ENCODE results near the gene SOX3. TPM values are rescaled to one million over a fixed set of nuclear protein-coding genes. Genes with fewer than 3 reads are reported as not detected.
A peak's percentile ranks its signal among the peaks of the same experiment; 100 is the strongest.

The SOX3 gene
- polyA plus RNA-seq, 2 of the 4 experiments (the other 2 are of a cell fraction) = not detected

DNA sequence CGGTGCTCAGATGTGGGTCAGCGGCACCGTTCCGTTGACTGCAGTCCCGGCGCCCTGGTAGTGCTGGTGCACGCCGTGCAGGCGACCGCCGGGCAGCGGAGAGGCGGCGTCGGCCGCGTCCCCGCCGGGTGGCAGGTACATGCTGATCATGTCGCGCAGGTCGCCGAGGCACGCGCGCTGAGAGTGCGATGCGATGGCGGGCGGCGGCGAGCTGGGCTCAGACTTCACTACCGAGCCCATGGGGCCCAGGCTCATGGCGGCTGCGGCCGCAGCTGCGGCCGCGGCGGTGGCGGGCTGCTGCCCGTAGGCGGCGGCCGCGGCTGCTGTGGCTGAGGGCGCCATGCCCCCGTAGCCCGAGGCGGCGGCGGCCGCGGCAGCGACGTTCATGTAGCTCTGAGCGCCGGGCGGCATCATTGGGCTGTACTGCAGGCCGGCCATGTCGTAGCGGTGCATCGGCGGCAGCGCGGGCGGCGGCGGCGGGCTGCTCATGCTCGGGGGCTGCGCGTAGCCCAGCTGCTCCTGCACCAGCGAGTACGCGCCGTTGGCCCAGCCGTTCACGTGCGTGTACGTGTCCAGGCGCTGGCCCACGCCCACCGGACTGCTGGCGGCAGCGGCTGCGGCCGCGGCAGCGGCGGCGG, 1.0 kb downstream of the SOX3 start:
- no peak for FAIRE-seq
- H3K4me2 ChIP-seq = peak overlapping the region; percentile 76
- no peaks in the 10 kb centered on the region for H3K4me1 ChIP-seq
- peak; percentile 70 to 74; a peak in 5 of 6 replicates for ATAC-seq
- CTCF ChIA-PET = interaction anchor here (0.7 kb wide), 1 partner anchor 33 kb away, joined by 3 read pairs; no protein-coding TSS in a partner anchor
- H3K9me3 ChIP-seq = no peaks in the 10 kb centered on the region
- H3K4me3 ChIP-seq = peak overlapping the region; percentile 37
- no peak for DNase-seq (ENCODE audit: low read depth in 1 of 2, low spot score in 1 of 2)
- H3K27ac ChIP-seq = no peak overlapping the region
- 23% methylated on average over 6 of the region's 92 CpGs for WGBS (ENCODE audit: missing lambda C conversion rate)
- POLR2A ChIA-PET = no interaction called here
- TF ChIP-seq, protein P1, sequence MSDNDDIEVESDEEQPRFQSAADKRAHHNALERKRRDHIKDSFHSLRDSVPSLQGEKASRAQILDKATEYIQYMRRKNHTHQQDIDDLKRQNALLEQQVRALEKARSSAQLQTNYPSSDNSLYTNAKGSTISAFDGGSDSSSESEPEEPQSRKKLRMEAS (IDR thresholded peaks at IDR 0.05) = 0 out of 2 replicates have a peak, but pooled peaks have one; percentile 14
- TF ChIP-seq KDM1A (IDR thresholded peaks at IDR 0.05; ENCODE audit: low read depth) (no peak), POLR2AphosphoS2 (conservative IDR thresholded peaks at IDR 0.05; ENCODE audit: low read length) (no peak)

DNA sequence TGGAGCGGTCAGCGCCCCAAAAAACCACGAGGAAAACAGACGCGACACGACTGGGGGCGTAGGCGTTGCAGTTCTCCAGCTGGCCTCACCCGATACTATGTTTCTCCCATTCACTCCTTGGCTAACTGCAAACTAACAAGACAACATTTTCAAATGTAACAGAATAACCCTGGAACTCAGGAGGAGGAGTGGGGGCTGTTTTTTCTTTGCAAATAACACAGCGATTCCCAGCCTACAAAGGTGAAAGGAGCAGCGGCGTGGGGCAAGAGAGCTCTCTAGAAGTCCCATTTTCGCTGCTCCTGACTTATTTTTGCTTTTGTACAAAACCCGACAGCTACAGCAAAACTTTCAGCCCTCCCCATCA, 1.6 kb downstream of the SOX3 start:
- TF ChIP-seq, protein P2, sequence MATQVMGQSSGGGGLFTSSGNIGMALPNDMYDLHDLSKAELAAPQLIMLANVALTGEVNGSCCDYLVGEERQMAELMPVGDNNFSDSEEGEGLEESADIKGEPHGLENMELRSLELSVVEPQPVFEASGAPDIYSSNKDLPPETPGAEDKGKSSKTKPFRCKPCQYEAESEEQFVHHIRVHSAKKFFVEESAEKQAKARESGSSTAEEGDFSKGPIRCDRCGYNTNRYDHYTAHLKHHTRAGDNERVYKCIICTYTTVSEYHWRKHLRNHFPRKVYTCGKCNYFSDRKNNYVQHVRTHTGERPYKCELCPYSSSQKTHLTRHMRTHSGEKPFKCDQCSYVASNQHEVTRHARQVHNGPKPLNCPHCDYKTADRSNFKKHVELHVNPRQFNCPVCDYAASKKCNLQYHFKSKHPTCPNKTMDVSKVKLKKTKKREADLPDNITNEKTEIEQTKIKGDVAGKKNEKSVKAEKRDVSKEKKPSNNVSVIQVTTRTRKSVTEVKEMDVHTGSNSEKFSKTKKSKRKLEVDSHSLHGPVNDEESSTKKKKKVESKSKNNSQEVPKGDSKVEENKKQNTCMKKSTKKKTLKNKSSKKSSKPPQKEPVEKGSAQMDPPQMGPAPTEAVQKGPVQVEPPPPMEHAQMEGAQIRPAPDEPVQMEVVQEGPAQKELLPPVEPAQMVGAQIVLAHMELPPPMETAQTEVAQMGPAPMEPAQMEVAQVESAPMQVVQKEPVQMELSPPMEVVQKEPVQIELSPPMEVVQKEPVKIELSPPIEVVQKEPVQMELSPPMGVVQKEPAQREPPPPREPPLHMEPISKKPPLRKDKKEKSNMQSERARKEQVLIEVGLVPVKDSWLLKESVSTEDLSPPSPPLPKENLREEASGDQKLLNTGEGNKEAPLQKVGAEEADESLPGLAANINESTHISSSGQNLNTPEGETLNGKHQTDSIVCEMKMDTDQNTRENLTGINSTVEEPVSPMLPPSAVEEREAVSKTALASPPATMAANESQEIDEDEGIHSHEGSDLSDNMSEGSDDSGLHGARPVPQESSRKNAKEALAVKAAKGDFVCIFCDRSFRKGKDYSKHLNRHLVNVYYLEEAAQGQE (IDR thresholded peaks at IDR 0.05) = no peak
- TF ChIP-seq POLR2AphosphoS2 (conservative IDR thresholded peaks at IDR 0.05; ENCODE audit: low read length) (no peak), RFX5 (IDR thresholded peaks at IDR 0.05) (no peak), BHLHE40 (IDR thresholded peaks at IDR 0.05; ENCODE audit: low read depth, low read length) (no peak), HOXB5 (CRISPR knock-in tag; IDR thresholded peaks at IDR 0.05) (no peak), HOXB13 (CRISPR knock-in tag; IDR thresholded peaks at IDR 0.05; ENCODE audit: low read depth) (no peak), MYC (IDR thresholded peaks at IDR 0.05; ENCODE audit: borderline replicate concordance, low read length) (no peak), KDM1A (IDR thresholded peaks at IDR 0.05; ENCODE audit: low read depth) (no peak), CBX2 (IDR thresholded peaks at IDR 0.05; ENCODE audit: borderline replicate concordance, low read depth) (no peak), ZSCAN20 (CRISPR knock-in tag; IDR thresholded peaks at IDR 0.05) (no peak), CBX8 (IDR thresholded peaks at IDR 0.05) (no peak)
- TF ChIP-seq, protein P3, sequence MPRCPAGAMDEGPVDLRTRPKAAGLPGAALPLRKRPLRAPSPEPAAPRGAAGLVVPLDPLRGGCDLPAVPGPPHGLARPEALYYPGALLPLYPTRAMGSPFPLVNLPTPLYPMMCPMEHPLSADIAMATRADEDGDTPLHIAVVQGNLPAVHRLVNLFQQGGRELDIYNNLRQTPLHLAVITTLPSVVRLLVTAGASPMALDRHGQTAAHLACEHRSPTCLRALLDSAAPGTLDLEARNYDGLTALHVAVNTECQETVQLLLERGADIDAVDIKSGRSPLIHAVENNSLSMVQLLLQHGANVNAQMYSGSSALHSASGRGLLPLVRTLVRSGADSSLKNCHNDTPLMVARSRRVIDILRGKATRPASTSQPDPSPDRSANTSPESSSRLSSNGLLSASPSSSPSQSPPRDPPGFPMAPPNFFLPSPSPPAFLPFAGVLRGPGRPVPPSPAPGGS (IDR thresholded peaks at IDR 0.05) = no peak
- TF ChIP-seq, protein P4, sequence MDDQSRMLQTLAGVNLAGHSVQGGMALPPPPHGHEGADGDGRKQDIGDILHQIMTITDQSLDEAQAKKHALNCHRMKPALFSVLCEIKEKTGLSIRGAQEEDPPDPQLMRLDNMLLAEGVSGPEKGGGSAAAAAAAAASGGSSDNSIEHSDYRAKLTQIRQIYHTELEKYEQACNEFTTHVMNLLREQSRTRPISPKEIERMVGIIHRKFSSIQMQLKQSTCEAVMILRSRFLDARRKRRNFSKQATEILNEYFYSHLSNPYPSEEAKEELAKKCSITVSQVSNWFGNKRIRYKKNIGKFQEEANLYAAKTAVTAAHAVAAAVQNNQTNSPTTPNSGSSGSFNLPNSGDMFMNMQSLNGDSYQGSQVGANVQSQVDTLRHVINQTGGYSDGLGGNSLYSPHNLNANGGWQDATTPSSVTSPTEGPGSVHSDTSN (IDR thresholded peaks at IDR 0.05) = no peak
- TF ChIP-seq, protein P5, sequence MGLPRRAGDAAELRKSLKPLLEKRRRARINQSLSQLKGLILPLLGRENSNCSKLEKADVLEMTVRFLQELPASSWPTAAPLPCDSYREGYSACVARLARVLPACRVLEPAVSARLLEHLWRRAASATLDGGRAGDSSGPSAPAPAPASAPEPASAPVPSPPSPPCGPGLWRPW (IDR thresholded peaks at IDR 0.05) = no peak
- TF ChIP-seq, protein P6, sequence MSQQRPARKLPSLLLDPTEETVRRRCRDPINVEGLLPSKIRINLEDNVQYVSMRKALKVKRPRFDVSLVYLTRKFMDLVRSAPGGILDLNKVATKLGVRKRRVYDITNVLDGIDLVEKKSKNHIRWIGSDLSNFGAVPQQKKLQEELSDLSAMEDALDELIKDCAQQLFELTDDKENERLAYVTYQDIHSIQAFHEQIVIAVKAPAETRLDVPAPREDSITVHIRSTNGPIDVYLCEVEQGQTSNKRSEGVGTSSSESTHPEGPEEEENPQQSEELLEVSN (IDR thresholded peaks at IDR 0.05; ENCODE audit: borderline replicate concordance, low read depth) = no peak
- TF ChIP-seq, protein P7, sequence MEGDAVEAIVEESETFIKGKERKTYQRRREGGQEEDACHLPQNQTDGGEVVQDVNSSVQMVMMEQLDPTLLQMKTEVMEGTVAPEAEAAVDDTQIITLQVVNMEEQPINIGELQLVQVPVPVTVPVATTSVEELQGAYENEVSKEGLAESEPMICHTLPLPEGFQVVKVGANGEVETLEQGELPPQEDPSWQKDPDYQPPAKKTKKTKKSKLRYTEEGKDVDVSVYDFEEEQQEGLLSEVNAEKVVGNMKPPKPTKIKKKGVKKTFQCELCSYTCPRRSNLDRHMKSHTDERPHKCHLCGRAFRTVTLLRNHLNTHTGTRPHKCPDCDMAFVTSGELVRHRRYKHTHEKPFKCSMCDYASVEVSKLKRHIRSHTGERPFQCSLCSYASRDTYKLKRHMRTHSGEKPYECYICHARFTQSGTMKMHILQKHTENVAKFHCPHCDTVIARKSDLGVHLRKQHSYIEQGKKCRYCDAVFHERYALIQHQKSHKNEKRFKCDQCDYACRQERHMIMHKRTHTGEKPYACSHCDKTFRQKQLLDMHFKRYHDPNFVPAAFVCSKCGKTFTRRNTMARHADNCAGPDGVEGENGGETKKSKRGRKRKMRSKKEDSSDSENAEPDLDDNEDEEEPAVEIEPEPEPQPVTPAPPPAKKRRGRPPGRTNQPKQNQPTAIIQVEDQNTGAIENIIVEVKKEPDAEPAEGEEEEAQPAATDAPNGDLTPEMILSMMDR (IDR thresholded peaks at IDR 0.05) = no peak
- ATAC-seq (no peak), DNase-seq (ENCODE audit: low read depth in 1 of 2, low spot score in 1 of 2) (no peak), FAIRE-seq (no peak)
- H3K4me2 ChIP-seq = peak overlapping the region; percentile 76
- POLR2A ChIA-PET = no interaction called here
- H3K4me1 ChIP-seq = no peaks in the 10 kb centered on the region
- H3K9me3 ChIP-seq = no peaks in the 10 kb centered on the region
- H3K27ac ChIP-seq = no peak overlapping the region
- CTCF ChIA-PET = no interaction called here
- WGBS (ENCODE audit: missing lambda C conversion rate) = 18% methylated on average over 13 of the region's 14 CpGs
- peak overlapping the region; percentile 37; the same call in 2 of the 3 replicates for H3K4me3 ChIP-seq
